HG02840 (cell line): ENCODE data around the gene PCDH15.

ENCODE experiments used
- ATAC-seq: cut with Tn5 transposase; IDR thresholded peaks from one replicate; pipeline ENCODE4 v1.9.1; 2021; ENCODE audit warnings: mild to moderate bottlenecking, moderate library complexity, moderate number of reproducible peaks; ENCODE audit not compliant: unreplicated experiment, low FRiP score

The PCDH15 gene

DNA sequence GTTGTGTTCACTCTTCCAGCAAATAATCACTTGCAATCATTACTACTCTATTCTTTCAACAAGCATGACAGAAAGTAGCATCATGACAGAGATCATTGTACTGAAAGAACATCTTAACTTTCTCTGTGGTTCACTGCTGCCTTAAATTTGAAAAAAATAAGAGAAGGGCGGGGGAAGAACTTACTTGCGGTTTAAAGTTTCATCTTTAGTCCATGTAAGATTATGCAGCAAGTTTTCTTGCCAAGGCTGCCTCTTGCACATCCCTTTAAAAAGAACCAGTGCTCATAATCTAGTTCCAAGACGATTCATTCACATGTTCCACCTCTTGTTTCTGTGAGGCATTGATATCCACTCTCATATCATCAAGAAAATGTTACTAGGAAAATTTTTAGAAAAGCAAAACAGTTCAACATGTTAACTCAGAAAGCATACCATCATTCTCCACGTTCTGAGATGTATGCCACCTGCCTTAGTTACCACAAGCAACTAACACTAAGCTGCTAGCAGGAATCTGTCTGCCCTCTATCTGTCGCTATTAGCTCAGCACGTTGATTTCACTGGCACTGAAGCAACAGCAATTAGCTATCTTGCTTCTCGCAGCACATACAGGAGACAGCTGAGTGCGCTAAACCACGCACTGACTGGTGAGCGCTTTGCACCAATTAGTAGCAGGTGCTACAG is at the start of gene PCDH15:
Gene PCDH15, minus strand, starts transcription at position 491 of the 681 bp plus-strand sequence. CDS start 136,969 bp downstream, outside the sequence.
- ATAC-seq = no peak

DNA sequence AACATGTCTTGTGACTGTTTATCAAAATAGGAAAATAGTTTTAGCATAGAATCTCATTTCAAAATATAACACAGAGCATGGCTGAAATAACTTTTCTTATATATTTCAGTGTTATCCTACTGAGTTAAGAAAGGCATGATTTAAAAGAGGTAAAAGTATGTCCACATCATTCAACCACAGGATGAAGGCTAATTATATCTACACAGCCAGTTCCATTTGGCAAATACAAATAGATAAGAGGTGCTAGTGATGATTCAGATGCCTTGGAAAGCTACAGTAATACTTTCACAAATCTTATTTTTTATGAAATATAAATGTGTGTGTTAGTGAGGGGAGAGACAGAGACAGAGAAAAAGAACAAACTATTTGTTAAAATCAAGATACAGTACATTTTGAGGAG is 42.9 kb upstream of the PCDH15 start:
- ATAC-seq = no peak

DNA sequence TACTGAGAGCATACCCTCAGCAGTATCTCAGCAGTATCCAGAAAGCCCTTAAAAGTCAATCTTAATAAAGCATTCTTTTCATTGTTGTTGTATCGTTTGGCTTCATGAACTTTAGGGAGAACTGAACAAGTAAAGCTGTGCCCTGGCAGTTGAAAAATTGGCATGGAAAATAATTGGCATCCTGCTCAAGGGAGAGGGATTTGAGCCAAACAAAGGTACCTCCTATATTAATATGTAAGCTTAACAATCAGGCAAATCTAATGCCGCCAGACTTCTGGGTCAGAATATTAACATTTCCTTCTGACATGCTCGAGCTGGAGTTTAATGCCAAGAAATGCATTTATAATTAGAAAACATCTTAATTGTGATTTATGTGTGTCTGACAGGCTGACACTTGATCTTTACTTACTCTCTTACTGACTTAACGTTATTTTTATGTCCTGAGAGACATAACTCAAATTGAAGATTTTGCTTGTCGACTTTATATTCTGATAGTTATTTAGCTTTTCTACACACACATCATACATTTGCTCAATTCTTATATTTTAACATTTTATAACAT is 42.1 kb upstream of the PCDH15 start:
- no peak for ATAC-seq

DNA sequence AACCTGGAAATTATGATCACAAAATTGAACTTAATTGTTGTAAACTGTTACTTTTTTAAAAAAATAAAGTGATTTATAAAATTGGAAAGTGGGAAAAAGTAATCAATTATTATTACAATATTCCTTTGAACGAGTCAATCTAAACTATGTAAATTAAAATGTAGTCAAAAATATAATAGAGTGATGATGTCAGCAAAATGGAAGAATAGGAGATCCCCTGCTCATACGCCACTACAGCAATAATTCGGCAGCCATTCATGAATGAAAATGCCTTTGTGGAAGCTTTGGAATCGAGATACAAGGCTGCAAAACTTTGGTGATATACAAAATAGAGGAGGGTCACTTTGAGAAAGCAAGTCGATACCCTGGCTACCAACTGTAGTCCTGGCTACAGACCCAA is 36.4 kb upstream of the PCDH15 start:
- ATAC-seq = no peak

DNA sequence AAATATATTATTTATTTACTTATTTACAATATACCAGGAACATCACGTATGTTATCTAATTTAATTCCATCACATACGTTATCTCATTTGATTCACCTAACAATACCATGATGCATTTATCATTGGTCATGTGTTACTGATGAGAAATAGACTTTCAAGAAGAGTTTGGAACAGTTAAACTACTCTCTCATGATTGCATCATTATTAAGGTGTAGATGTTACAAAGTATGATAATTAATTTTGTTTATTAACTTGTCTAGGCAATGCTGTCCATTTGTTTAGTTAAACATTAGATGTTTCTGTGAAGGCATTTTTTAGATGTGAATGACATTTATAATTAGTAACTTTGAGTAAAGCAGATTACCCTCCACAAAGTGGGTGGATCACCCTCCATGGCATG is 32.0 kb upstream of the PCDH15 start:
- no peak for ATAC-seq

DNA sequence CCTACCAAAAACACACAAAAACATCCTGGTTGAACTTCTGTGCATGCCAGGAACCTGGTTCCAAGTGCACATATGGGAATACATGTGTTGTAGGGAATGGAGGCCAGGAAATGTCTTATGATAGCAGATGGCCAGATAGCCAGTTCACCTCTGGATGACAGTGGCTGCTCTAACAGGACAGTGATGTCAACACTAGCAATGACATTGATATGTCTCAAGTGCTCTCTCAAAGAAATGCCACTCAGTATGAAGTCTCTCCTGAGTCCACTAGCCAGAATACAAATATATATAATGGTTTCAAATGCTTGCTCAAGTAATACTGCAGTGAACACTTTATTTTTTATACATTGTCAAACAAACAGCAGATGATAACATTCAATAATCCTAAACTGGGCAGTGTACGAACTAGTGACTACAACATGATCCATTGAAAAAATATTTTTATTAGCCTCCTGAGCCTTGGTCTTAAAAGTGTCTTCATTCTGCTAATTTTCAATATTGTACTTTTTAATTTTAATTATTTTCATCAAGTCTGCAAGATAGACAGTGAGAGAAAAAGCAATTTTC is 26.0 kb upstream of the PCDH15 start:
- ATAC-seq = no peak

DNA sequence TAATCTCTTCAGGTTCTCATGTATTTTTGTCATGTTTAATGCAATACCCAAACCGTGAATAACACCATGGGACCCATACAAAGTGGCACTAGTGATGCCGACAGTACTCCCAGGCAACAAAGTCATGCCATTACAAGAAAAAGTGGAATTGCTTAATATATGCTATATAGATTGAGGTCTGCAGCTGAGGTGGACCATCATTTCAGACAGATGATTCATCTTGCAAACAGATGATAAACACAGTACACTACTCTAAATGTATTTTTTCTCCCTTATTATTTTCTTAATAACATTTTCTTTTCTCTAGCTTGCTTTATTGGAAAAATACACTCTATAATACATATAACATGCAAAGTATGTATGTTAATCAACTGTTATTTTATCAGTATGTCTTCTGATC is 14.6 kb upstream of the PCDH15 start:
- ATAC-seq = no peak

DNA sequence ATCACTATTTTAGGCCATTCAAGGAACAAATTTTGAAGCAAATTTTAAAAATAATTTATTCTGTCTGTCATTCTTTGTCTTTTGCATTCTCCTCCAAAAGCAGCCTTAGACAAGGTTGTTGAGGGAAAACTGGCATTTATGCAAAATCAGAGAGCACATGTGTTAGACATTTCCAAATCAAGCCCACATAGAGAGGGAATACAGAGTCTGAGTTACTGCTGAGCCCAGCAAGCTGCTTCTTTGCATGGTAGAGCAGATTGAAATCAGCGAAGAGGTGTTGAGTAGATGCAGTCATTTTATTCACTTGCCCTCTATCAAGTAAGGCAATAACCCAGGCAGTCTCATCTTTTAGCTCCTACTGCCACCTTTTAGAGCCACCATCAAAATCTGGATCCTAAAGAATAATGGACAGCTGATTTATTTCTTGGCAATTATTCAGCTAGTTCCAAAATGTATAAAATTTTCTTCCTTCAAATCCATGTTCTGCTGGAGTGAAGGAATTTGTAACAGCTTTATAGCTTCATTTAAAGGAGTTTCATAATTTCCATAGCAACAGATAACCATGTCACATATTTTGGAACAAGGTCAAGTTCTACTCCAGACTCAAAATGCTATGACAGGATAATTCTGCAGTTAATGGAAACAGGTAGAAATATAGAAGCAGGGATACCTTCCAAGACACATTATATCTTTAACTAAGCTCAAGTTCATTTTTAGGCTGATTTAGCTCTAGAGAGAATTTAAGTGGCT is 7.3 kb upstream of the PCDH15 start:
- ATAC-seq = no peak

DNA sequence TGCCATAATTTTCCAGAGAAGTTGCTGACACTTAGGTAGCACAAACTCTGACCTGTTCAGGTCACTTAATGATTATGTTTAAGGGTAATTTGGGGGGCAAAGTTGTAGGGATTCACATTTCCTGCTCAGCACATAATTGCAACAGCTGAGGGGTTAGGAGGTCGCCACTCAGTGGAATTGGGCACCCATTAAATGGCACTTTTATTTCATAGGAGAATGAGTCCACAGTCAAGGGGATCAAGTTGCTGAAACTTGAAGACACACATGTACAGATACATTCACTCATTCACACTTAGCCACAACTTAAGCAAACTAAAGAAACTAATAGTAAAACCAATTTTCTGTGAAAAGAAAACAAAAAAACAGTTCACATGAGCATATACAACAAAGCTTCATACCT is 1.5 kb downstream of the PCDH15 start:
- ATAC-seq = no peak

DNA sequence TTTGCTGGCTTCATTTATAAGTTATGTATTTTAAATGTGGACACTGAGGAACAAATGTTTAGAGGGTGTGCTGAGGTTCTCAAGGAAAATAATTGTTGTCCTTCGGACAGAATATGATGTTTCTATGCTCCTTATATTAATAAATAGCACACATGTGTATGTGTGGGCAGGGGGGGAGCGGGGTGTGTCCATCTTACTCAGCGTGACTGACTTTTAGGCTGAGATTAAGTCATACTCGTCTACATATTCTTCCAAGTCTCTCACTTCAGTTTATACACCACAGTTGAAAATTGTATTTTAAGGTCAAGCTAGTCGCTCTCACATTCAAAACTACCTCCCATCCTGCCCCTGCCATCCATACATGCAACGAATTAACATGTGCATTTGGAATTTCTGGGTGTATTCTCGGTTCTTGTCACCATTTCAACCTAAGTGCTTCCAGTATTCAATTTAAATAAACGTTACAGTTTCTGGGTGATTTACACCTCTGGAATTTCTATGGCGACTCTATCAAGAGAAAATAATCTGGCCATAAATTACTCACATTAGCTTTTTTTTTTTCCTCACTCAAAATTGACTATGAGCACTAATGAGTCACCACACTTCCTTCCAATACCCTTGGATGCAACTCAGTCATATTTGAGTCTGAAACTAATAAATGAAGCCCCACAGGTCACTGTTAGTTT is 3.3 kb downstream of the PCDH15 start:
- no peak for ATAC-seq

DNA sequence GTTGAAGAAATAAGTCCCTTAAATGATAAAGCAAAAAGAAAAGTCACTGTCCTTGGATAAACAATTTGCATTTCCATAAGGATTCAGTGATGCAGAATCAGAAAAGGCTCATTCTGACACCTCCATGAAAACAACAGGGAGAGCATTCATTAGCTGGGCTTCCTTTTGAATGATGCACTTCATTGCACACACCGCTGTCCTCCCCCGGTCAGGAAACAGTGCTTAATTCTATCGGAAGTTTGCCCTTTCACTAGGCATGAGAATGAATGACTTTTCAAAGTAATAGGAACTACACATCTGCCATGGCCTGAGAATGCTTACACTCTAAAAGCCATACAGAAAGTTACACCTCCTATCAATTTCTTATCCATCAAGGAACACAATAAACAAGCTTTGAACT is 4.2 kb downstream of the PCDH15 start:
- ATAC-seq = no peak

DNA sequence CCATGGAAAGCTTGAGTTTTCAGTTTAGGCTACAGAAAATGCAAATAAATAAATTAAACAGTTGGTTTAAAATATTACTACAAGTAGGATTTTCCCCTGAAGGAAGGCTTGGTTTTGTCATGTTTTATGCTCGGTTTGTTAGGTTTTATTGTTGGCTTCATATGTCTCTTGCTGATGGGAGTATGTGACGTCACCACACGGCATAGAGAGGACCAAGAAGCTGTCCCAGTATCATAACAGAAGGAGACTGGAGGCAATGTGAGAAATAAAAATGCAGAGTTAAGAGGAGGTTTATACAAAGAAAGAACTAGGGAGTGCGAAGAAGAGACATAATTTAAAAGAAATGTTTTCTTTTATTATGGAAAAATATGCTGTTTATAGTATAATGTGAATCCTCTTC is 24.4 kb downstream of the PCDH15 start:
- ATAC-seq = no peak

DNA sequence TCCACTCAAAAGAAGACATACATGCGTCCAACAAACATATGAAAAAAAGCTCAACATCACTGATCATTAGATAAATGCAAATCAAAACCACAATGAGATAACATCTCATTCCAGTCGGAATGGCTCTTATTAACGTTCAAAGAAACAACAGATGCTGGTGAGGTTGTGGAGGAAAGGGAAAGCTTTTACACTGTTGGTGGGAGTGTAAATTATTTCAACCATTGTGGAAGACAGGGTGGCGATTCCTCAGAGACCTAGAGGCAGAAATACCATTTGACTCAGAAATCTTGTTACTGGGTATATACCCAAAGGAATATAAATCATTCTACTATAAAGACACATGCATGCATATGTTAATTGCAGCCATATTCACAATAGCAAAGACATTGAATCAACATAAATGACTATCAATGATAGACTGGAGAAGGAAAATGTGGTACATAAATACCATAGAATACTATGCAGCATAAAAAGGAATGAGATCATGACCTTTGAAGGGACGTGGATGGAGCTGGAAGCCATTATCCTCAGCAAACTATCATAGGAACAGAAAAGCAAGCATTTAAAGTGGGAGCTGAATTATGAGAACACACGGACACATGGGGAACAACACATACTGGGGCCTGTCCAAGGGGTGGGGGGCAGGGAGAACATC is 28.4 kb downstream of the PCDH15 start:
- no peak for ATAC-seq

DNA sequence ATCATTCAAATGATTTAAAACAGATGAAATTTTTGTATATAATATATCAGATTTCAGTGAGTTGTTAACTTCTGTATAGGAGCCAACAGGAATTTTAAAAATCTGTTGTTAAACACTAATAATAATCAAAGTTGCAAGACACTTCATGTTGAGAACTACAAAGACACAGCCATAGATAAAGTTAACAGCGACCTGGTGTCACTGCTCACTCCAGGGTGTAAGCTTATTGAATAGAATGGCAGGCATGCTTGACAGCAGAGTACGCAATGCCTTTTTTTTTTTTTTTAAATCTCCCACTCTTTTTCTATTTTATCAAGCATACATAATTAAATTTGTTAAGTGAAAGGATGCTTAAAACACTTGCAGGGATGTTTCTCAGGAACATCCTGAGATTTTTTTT is 32.0 kb downstream of the PCDH15 start:
- no peak for ATAC-seq

DNA sequence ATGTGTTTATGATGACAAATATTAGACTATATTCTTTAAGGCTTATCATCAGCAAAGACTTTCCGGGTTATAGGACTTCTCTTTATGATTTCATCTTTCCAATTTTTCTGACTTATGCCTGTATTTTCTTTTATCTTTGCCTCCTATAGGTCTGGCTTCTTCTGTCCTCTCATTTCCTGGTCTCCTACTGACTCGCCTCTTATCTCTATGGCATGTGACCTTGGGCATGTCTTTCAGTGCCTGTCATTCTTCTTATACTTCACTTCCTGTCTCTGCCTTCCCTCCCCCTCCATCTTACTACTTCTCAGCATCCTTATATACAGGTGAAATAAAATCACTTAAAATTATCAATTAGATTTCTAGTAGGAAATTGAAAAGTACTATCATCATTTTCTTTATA is 42.2 kb downstream of the PCDH15 start:
- no peak for ATAC-seq

DNA sequence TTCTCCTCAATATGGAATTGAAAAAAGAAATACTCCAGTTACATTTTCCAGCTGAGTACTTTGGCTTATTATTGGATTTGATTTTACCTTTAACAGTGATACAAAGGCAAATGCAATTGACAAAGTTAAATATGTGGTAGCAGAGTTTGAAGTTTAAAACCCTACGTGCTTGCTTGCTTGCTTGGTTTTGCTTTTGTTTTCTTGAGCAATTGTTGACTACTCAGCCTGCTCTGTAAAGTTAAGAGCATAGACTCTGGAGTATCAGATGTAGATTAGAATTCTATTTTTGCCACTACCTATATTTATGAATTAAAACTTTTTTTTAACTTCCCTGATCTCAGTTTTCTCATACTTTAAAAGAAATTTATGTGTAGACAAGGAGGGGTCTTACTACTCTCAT is 51.4 kb downstream of the PCDH15 start:
- no peak for ATAC-seq

DNA sequence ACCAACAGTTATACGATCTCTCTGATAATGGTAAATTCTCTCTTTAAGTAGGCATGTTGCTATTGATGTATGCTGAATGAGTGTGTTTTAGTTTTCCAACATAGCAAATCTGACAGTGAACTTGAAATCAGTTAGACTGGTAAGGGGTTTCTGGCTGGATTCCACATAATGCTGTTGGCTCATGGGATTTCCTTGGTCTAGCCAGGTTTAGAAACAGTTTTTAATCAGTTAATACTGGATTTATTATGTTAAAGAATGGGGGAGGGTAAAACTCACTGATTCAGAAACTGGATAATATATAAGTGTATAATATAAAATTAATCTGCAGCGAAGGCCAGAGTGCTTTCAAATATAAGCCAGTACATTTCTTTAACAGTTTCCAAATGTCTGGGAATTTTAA is 55.6 kb downstream of the PCDH15 start:
- ATAC-seq = no peak

DNA sequence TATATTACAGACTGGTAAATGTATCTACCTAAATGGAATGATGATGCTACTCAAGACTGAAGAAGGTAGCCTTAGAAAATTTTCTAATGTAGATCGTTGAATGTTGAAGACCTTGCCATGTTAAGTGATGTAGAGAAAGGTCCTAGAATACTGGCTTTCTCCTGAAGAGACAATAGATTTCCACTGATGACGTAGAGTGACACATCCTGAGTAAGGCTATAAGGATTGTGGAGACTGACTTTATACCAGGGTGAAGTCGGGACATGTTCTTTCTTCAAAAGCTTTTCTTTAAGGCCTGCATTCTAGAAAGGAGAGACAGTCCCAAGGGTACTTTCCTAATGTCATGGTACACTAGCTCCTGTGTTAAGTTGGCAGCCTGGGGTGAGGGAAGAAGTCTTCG is 58.6 kb downstream of the PCDH15 start:
- no peak for ATAC-seq

DNA sequence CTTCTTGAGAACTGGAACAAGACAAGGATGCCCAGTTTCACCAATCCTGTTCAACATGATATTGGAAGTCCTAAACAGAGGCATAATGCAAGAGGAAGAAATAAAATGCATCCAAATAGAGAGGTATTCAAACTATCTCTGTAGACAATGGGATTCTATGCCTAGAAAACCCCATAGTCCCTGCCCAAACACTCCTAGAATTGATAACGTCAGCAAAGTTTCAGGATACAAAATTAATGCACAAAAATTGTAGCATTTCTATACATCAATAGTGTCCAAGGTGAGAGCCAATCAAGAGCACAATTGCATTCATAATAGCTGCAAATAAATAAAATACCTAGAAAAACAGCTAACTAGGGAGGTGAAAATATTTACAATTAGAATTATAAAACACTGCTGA is 72.5 kb downstream of the PCDH15 start:
- no peak for ATAC-seq

DNA sequence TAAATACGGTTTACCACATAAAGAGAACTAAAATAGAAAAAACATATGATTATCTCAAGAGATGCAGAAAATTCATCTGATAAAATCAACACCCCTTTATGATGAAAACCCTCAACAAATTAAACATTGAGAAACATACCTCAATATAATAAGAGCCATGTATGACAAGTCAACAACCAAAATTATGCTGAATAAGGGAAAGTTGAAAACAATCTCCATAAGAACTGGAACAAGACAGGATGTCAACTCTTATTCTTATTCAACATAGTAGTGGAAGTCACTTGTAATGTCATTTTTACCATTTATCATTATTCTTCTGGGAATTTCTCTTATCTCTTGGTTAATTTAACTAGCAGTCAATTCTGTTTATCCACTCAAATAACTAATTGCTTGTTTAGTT is 79.0 kb downstream of the PCDH15 start:
- ATAC-seq = no peak

DNA sequence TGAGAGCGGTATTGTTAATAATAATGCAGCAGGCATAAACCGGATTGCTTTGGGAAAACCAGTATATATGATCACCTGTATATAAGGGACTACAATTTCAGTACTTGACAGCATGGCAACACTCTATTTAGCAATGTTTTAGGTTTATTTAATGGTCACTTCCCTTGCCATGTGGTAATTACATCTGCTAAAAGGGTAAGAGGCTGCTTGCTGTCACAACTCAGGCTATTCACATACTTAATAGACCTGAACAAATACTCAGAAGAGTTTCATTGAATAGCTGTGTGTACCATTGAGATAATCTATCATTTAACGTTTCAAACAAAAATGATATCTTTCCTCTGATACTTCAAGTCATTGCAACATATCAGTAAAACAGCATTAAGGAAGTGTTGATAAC is 90.1 kb downstream of the PCDH15 start:
- ATAC-seq = no peak
